OCI-LY3 (cell line): ENCODE data around the gene C10orf105.

ENCODE experiments used
- CTCF ChIP-seq: fragments of 200-600, 300-600 bp; sonication (generic); IDR thresholded peaks from 2 replicates; pipeline ENCODE4 v1.5.1; 2014; ENCODE audit warnings: antibody characterized with exemption, low read length, low read depth
- EZH2phosphoT487 ChIP-seq: fragments of 200-600 bp; shearing (Covaris generic); IDR thresholded peaks from 2 replicates; pipeline ENCODE4 v1.6.1; 2018; ENCODE audit warnings: antibody characterized with exemption, mixed run types, low read depth

GRCh38 chr10:71713135-71714030, 6.2 kb downstream of the C10orf105 start:
- TF ChIP-seq CTCF (no peak), EZH2phosphoT487 (no peak)
